GM12892 (cell line): Measurements from ENCODE around the gene XRCC1.

ENCODE experiments used
- DNase-seq: peaks from one replicate; pipeline ENCODE4 v3.0.0; 2011; ENCODE audit not compliant: insufficient read length
- FAIRE-seq: peaks from 2 replicates; lab custom pipeline; 2011; peaks lifted over from hg19 to GRCh38; lab: Jason Lieb, UNC
- POLR2A ChIP-seq: IDR thresholded peaks from 2 replicates; pipeline ENCODE4 v1.6.1; 2011; ENCODE audit warnings: low read depth, low read length, control low read depth
- POLR2AphosphoS5 ChIP-seq: IDR thresholded peaks from 2 replicates; pipeline ENCODE4 v1.6.1; 2011; ENCODE audit warnings: low read depth, low read length, control low read depth
- TAF1 ChIP-seq: IDR thresholded peaks from 2 replicates; pipeline ENCODE4 v1.6.1; 2011; ENCODE audit warnings: low read depth, mild to moderate bottlenecking, control low read depth, low read length, borderline replicate concordance

XRCC1 gene

DNA sequence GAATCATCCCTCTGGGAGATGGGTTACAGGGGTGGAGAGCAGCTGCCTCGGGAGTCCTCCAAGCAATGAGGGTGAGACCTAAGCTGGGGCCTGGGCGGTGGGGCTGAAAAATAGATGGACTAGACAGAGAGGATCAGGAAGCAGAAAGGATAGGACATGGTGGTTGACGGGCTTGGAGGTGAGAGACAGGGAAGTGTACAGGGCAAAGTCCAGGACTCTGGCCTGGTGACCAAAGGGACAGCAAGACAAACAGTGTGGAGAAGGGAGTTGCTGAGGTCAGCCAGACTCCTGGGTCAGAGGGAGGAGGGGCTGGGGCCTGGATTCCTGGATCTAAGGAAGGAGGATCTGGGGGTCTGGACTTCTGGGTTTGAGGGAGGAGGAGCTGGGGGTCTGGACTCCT lies 76.3 kb downstream of the XRCC1 start:
- TF ChIP-seq POLR2AphosphoS5, result no peak
- no peak for TF ChIP-seq POLR2A
- no peak for TF ChIP-seq TAF1
- DNase-seq (no peak), FAIRE-seq (no peak)

DNA sequence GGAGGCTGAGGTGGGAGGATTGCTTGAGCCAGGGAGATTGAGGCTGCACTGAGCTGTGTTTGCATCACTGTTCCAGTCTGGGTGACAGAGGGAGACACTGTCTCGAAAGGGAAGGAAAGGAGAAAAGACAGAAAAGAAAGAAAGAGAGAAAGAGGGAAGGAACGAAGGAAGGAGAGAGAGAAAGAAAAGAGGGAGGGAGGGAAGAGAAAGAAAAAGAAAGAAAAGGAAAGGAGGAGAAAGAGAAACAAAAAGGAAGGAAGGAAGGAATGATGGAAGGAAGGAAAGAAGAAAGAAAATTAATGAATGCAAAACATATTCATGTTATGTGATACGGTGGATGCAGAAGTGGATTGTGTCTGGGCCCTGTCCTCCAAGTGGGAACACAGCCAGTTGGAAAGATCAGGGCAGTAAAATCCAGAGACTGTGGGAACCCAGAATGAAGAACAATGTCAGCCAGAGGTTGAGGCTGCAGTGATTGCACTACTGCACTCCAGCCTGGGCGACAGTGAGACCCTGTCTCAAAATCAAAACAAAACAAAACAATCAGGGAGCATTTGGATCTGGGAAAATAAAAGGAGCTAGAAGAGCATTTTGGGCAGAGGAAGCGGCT lies 77.0 kb downstream of the XRCC1 start:
- TF ChIP-seq POLR2AphosphoS5, result no peak
- no peak for TF ChIP-seq TAF1
- no peak for TF ChIP-seq POLR2A
- FAIRE-seq (no peak), DNase-seq (no peak)

DNA sequence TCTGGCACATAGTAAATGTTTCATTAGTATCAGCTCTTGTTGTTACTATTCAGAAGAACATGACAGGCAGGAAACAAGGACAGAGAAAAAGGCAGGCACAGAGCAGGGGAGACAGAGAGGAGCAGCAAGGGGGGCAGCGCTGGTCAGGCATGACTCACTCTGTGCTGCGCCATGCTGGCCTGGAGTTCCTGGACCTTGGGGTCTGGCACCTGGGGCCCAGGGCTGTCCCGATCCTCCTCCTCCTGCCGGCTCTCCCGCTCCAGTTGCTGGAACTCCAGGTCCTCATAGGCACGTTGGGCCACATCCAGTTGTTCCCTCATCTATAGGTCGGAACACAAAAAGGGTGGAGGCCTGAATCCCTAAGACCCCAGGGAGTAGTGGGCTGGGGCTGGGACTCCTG lies 78.4 kb downstream of the XRCC1 start:
- DNase-seq (no peak), FAIRE-seq (no peak)
- TF ChIP-seq POLR2AphosphoS5 (no peak), TAF1 (no peak), POLR2A (no peak)

DNA sequence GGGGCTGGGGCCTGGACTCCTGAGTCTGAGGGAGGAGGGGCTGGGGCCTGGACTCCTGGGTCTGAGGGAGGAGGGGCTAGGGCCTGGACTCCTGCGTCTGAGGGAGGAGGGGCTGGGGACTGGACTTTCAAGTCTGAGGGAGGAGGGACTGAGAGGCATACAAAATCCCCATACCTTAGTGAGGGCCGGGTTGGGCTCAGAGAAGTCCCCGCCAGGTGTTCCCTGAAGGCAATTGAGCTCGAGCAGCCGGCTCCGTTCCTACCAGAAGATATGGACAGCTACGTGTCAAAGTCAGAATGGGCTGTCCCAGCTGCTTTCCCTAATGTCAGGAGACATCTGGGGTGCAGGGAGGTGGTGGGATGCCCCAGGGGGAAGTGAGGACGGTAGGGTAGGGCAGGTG lies 80.2 kb downstream of the XRCC1 start:
- TF ChIP-seq POLR2AphosphoS5, result no peak
- TF ChIP-seq POLR2A, result no peak
- TF ChIP-seq TAF1, result no peak
- FAIRE-seq, result no peak
- DNase-seq, result no peak
